GM19467 (cell line): ENCODE measurements around the gene LDHD.
"Not testable (repeated sequence)": the region's sequence is repeated elsewhere in the genome, so short reads cannot be mapped to it uniquely, and the experiment has no call there.

Experiments used
- ATAC-seq: cut with Tn5 transposase; IDR thresholded peaks from one replicate; pipeline ENCODE4 v1.9.1; 2021; ENCODE audit warnings: mild to moderate bottlenecking, moderate library complexity; ENCODE audit not compliant: unreplicated experiment

LDHD gene

GRCh38 chr16:75116081-75116910, at the start of gene LDHD:
Gene LDHD (minus strand): TSS chr16:75116780. CDS start chr16:75116720, 60 bp downstream.
- no peak for ATAC-seq

GRCh38 chr16:75160386-75160785, 43.8 kb upstream of the LDHD start:
- ATAC-seq, result no peak

DNA sequence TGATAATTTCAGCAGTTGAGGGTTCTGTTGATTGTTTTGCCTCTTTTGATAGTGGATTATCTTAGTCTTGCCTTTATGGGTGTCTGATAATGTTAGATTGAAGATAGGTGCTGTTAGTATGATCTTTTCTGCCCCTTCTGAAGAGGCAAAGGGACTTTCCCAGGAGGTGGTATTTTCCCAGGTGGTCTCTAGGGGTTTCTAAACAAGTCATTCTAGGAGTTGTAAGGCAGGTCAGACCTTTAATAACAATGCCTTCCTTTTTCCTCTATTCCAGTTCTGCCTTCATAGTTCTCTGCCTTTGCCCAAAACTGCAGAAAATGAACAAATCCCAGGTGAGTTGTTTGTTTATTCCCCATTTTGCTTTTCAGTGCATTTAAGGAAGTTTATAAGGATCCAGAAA, 36.1 kb upstream of the LDHD start:
- no peak for ATAC-seq

- no peak for ATAC-seq
Measured at GRCh38 chr16:75151798-75152197, 35.2 kb upstream of the LDHD start.

DNA sequence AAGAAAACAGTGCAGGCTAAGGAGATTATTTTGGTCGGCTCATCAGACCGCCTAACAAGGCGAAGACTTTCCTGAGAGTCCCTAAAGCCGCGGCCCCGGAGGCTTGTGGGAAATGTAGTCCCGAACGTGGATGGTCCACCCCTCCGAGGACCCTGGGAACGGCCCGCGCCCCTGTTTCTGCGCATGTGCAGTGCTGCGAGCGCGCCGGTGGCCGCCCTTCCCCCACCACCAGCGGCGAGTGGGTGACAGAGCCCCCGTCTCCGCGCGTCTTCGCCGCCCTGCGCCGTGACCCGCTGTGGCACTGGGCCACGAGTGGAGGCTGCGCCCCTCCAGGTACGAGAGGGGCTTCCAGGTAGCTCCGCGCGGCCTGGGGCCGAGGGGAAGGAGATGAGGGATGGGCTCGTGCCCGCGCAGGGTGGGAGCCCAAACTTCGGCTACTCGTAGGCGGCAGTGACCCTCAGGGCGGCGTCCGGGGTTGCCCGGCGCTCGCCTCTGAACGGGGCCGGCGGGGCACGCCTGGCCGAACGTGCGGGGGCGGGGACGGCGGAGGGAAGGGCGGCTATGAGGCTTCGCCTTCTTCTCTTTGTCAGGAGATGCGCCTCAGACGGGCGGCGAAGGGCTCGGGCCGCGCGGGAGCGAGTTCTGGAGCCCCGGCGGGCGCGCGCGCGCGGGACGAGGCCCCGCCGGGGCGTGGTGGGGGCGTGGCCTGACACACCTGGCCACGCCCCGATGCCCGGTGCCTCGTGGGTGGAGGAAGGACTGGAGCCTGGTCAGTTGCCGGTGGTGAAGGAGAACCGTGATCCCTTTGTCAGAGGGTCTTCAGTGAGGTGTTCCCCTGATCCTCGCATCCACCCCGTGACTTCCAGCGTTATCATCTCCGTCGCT, 32.0 kb upstream of the LDHD start, which contains the start of gene ZFP1:
ZFP1 (plus strand) TSS at position 214 of the 885 bp plus-strand sequence. CDS start 4,428 bp downstream, outside the sequence.
- ATAC-seq, result peak; percentile 80

DNA sequence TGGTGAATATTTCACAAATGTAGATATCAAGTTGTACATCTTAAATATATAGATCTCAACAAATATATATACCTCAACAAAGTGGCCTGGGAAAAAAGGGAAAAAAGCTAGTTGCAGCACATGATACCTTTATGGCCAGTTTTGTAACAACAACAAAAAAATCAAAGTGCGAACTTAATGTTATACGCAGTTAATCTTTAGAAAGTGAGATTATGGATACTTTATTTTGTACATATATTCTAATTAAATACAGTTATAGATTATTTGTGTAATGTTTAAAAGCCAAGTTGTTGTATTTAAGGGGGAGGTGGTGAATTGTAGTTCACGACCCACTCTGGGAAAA, 31.4 kb upstream of the LDHD start:
- no peak for ATAC-seq

DNA sequence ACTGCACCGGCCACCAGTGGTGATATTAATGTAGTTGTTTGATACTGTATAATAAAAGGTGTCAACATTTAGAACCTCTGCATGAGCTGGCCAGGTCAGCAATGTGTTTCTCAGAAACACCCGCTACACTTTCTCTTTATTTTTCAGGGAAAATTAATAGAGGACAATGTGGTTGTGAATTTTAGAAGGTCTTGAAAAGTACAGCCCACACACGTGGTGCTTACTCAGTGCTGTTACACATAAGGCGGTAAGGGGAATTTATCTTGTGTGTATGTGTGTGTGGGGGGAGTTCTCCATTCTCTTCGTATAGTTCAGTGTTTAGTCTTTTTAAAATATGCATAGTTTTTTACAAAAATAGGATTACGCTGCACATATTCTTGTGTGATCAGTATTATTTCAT, 27.4 kb upstream of the LDHD start:
- ATAC-seq, result no peak

DNA sequence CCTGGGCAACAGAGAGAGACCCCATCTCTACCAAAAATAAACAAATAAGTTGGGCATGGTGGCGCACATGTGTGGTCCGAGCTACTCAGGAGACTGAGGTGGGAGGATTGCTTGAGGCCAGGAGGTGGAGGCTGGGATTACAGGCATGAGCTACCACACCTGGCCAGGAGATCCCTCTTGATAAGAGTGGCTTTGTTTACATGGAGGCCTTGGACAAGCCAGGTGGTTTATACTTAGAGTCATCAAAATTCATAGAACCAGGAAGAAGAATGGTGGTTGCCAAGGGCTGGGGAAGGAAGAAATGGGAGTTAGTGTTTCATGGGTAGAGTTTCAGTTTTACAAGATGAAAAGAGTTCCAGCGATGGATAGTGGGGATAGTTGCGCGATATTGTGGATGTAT, 22.9 kb upstream of the LDHD start:
- ATAC-seq, result no peak

GRCh38 chr16:75138636-75139035, 22.1 kb upstream of the LDHD start:
- ATAC-seq, result no peak

DNA sequence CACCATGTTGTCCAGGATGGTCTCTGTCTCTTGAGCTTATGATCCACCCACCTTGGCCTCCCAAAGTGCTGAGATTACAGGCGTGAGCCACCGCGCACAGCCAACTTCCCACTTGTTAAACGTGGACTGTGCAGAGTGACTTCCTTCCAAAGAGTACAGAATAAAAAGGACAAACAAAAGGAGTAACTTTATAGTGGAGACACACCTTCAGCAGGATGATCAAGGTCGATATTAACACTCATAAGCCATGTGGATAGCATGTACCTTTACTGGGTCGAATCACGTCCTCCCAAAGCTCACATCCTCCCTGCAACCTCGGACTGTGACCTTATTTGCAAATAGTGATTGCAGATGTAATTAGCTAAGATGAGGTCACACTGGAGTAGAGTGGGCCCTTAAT, 21.7 kb upstream of the LDHD start:
- no peak for ATAC-seq

DNA sequence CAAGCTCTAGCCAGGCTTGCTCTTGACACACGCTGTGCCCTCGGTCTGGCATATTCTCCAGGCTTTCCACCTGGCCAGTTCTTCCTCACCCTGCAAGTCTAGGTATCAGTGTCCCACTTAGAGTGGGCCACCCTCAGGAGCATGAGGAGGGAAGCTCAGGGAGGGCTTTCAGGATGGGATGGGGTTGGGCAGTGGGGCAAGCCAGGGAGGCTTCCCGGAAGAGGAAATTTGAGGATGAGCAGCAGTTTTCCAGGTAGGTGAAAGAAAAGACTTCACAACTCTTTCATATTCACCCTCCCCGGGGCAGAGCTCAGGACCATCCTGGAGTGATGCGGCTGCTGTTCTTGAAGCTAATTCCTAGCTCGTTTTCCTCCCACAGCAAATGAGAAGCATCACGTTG, 14.5 kb upstream of the LDHD start:
- ATAC-seq, result no peak

- no peak for ATAC-seq
Measured at GRCh38 chr16:75130150-75130771, 13.7 kb upstream of the LDHD start.

DNA sequence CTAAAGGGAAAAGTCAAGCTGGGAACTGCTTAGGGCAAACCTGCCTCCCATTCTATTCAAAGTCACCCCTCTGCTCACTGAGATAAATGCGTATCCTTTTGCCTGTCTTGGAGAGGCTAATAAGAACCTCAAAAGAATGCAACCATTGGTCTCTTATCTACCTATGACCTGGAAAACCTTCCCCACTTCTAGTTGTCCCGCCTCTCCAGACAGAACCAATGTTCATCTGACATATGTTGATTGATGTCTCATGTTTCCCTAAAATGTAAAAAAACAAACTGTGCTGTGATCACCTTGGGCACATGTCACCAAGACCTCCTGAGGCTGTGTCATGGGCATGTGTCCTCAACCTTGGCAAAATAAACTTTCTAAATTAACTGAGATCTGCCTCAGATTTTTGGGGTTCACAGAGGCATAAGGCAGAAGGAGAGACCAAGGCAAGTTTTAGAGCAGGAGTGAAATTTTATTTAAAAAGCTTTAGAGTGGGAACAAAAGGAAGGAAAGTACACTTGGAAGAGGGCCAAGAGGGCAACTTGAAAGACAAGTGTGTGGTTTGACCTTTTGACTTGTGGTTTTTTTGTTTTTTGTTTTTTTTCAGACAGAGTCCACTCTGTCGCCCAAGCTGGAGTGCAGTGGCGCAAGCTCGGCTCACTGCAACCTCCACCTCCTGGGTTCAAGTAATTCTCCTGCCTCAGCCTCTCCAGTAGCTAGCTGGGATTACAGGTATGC, 13.0 kb upstream of the LDHD start:
- ATAC-seq, result not testable (repeated sequence)

DNA sequence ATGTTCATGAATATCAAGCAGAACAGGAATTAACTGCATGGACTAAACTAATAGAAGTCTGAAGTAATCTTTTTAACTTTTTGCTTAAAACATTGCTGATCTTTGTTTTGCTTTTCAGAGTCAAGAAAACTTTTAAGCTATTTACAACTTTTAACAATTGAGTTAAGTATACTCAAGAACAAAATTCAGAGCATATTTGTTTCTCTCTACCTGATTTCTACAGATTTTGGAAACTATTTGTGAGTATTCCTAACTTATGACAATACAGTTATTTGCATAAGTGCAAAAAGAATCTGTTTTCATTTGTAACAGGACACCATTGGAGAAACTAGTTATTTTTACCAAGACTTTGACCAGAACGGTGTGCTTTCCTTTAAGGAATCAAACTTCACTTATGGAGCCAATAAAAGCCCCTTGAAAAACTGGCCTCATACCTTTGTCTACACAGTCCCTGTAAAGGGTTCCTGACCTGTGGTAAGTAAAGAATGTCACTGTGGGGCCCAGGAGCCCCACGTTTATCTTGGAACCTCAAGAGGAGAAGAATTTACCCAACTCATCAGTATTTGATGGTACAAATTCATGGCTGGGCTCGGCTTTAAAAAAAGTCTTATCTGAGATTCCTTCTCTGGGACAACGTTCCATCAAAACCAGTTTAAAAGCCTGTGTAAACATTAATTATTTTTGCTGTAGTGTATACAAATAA, 11.3 kb upstream of the LDHD start:
- no peak for ATAC-seq

- no peak for ATAC-seq
Measured at GRCh38 chr16:75122609-75123008, 6.0 kb upstream of the LDHD start.

- ATAC-seq, result no peak
Measured at GRCh38 chr16:75121949-75122568, 5.5 kb upstream of the LDHD start.

DNA sequence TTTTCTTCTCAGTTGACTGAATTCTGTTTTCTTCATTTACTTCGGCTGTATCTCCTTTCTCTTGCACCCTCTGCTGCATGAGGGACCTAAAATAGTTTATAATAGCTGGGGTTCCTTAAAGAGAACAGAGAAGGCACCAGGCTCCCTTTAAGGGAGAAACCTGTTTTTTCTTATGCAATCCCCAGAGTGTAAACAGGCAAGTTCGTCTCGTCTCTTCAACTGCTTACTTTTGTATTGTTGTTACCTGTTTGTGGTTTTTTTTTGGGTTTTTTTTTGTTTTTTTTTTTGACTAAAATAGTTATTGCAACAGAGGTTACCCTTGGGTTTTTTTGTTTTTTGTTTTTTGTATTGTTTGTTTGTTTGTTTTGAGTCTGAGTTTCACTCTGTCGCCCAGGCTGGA, 3.7 kb upstream of the LDHD start:
- no peak for ATAC-seq

DNA sequence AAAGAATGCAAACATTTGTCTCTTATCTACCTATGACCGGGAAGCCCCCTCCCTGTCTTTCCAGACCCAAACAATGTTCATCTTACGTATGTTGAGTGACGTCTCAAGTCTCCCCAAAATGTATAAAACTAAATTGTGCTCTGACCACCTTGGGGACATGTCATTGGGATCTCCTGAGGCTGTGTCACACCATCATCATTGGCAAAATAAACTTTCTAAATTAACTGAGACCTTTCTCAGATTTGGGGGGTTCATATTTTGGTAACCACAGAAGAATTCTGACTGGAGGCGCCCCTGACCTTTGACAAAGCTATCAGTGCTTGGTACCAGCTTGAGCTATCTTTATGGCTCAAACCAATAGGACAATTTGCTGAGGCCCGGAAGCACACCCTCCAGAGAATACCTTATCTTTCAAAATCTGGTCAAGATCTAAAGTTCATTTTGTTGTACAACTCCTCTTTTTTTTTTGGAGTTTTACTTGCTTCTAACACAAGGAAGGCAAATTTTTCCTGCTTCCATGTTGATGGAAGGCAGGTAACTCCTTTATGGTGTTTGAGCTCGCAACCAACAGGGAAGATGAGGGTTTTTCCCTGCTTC, 2.5 kb upstream of the LDHD start:
- no peak for ATAC-seq

GRCh38 chr16:75116911-75117245, 298 bp upstream of the LDHD start:
- no peak for ATAC-seq
